NCI-H1417 (cell line): ENCODE measurements around the gene BCDIN3D.
A peak's percentile ranks its signal among the peaks of the same experiment; 100 is the strongest.

Source experiments
- DNase-seq, 3 experiments: peaks; one replicate each; lab custom pipeline; 2025; lab: John Stamatoyannopoulos, UW

The BCDIN3D gene

DNA sequence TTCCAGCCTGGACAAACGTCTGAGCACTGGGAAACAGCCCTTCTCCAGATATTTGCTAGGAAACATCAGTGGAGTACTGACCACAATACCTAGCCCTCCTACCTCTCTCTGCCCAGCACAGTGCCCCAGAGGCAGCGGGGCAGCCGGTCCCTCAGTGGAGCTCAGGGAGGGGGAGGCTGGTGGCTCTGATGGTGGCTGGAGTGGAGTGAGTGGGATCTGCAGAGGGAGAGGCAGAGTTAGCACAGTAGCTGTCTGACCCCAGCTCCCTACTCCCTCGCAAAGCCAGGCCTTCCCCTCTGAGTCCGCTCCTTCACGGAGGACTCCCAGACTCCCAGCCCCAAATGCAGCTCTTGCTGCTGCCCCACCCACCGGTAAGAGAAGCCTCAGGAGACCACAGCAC, 44.7 kb downstream of the BCDIN3D start:
- DNase-seq: no peak

DNA sequence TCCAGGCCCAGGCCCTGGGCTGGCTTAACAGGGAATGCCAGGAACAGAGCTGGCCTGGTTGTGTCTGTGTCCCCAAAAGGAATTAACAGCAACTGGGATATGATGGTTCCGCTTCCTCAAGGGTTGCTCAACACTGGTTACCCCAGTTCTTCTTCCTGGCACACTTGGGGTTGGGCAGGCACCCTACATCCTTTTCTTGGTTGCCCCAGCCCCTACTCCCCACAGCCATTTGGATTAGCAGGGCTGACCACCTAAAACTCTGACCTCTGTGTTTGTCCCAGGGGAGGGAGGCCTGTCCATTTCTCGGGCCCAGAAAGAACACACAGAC, 45.5 kb downstream of the BCDIN3D start:
- no peak for DNase-seq

GRCh38 chr12:49796606-49797448, 46.1 kb downstream of the BCDIN3D start:
- no peak for DNase-seq

- no peak for DNase-seq
Measured at GRCh38 chr12:49796155-49796554, 46.8 kb downstream of the BCDIN3D start.

DNA sequence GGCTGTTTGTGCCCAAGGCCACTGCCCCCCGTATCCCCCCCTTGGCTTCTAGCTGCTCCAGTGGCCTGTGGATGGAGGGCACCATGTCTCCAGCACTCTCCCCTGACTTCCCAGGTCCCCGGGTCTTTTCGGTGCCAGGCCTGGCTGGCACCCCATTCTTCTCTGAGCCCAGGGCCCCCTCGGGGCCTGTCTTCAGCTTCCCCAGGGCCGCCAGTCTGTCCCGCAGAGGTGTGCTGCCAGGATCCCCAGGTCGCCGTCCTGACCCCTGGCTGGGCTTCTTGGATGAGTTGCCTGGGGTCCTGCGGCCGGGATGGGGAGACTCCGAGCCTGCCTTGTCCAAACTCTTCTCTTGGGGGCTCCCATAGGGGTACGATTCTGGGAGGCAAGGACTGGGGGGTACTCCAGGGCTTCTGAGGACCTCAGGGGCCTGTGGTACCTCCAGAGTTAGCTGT, 47.2 kb downstream of the BCDIN3D start:
- no peak for DNase-seq

- no peak for DNase-seq
Measured at GRCh38 chr12:49794811-49795653, 47.9 kb downstream of the BCDIN3D start.

DNA sequence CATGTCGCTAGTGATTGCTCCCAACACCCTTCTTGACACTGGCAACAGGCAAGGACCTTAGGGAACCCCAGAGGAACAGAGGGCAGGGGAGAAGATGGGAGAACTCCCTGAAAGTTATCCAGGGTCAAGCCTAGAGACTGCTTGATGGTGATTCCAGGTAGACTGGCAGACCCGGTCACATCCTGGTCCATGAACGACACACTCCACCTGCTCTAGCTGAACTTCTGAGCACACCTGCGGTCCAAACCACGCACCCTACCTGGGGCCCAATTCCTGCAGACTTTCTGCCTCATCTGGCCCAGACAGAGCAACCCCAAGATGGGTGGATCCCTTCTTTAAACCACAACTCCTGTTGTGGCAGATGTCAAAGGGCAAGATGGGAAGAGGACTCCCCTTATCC, 48.9 kb downstream of the BCDIN3D start:
- no peak for DNase-seq

- no peak for DNase-seq
Measured at GRCh38 chr12:49793620-49794019, 49.3 kb downstream of the BCDIN3D start.

DNA sequence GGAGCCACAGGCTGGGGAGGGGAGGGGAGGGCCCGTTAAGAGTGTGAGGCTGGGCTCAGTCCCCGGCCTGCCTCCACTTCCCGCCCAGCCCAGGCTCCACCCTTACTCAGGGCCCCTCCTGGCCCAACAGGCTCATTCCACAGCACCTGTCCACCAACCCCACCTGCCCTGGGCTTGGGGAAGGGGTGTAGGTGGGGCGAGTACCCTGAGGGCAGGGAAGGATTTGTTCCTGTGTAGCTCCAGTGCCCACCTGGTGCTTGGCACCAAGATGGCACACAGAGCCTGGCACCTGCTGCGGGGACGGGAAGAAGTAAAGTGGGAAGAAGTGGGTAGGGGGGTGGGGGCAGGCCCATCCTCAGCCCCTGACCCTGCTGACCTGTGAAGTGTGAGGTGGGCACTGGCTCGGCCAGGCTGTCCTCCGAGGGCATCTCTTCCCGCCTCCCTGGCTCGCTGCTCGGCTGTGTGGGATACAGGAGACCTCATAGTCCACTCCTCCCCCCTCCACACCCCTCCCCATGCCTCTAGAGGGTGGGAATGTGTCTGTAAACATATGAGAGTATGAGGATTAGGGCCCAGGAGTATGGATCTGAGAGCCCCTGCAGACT, 49.8 kb downstream of the BCDIN3D start:
- DNase-seq: no peak

DNA sequence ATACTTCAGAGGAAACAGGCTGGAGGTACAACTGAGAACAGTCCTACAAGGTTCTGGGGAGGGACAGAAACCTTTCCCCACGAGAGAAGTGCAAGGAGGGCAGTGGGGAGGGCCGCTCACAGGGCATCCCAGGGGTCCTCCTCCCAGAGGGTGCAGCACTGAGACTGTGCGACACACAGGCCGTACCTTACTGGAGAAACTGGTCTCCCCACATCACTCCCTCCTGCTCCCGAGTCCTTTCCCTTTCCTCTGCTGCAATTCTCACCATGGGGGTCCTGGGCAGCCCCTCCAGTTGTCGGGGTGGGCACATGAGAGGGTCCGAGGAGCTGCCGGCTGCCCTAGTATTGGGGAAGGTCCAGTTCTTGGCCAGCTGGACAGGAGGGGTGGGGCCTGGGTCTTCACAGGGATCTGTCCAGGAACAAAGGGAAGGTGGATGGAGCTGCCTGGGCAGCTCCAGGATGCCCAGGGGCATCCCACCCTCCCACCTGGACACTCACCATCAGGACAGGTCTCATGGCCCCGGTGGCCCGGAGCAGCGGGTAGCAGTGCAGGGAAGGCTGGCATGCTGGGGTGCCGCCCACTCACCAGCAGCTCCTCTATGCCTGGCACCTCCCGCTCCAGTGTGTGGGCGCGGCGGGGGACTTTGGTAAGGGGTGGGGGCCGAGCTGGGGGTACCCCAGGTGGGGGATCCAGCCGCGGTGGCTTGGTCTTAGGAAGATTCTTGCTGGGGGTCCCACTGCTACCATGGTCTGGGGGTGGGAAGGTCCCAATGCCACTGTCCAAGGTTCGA, 50.5 kb downstream of the BCDIN3D start:
- DNase-seq: no peak

DNA sequence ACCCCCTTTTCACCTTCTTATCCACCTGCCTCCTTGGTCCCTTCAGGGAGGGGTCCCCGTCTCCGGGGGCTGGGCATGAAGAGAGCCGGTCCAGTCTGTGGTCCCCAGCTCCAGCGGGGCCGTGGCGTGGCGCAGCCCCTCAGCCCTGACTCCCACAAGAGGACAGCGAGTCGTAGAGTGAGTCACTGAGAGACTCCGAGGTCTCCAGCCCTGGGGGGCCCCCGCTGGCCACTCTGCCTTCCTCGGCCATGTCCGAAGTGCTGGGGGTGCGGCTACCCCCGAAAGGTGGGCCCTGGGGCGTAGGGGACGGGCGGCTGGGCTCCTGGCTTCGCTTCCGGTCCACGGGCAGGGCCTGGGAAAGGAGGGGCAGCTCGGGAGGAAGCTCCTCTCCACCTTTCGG, 51.2 kb downstream of the BCDIN3D start:
- no peak for DNase-seq

GRCh38 chr12:49790741-49791555, 52.0 kb downstream of the BCDIN3D start:
- DNase-seq: no peak

DNA sequence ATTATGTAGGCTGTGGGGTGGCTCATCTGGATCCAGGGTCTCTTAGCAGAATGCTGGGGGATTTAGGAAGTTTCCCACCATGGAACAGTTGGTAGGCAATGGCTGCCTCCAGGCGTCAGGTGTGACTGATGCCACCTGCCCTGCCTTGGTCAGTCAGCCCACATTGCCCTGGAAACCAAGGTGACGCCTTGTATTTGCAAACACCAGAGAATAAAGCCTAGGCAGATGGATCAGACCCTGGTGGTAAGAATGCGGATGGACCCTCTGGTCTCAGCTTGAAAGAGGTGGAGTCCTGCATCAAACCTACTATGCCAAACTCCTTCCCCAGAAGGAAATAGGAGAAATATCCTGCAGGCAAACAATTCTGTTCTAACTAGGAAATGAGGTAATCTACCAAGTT, 52.9 kb downstream of the BCDIN3D start:
- peak in 1 of 3 experiments; percentile 55 for DNase-seq

DNA sequence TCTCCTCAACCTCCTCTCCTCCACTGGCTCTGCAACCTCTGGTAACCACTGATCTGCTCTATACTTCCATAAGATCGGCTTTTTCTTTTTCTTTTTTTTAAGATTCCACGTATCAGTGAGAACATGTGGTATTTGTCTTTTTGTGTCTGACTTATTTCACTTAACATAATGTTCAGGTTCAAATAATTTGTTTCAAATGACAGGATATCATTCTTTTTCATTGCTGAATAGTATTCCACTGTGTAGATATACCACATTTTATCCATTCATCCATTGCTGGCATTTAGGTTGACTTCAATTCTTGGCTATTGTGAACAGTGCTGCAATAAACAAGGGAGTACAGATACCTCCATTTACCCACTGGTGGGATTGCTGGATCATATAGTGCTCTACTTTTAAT, 55.2 kb downstream of the BCDIN3D start:
- DNase-seq: no peak
